H1 (cell line): ENCODE results near the gene R3HDML. TPM values are rescaled to one million over a fixed set of nuclear protein-coding genes. Genes with fewer than 3 reads are reported as not detected.

Experiments
- CTCF ChIA-PET: fragments of 300-600 bp; sonication (Branson Sonifier 250); formaldehyde crosslinking; loops from one replicate; lab custom pipeline; 2021; ENCODE audit not compliant: partially characterized antibody; lab: Charles Lee
- POLR2A ChIA-PET: fragments of 300-600 bp; sonication (Branson Sonifier 250); formaldehyde crosslinking; loops from one replicate; lab custom pipeline; 2021; ENCODE audit warnings: inconsistent platforms; ENCODE audit not compliant: partially characterized antibody; lab: Charles Lee
- DNase-seq, 2 experiments: peaks; one replicate each; pipeline versions ENCODE4 v3.0.0 to v3.0.0-alpha.2; 2010 to 2022; ENCODE audit warnings: low spot score in 2 of 2, low read depth in 1 of 2, mixed read lengths in 1 of 2
- FAIRE-seq: peaks from 2 replicates; lab custom pipeline; 2011; peaks lifted over from hg19 to GRCh38; lab: Jason Lieb, UNC
- H2AFZ ChIP-seq: 2 replicates; pipeline ENCODE4 v1.8.1; 2012; ENCODE audit warnings: low read length, inconsistent platforms
- H2AK5ac ChIP-seq: 2 replicates; pipeline ENCODE4 v1.6.1; 2013; ENCODE audit warnings: low read depth, low read length
- H2BK120ac ChIP-seq: replicated peaks from 2 replicates; pipeline ENCODE3; 2013; ENCODE audit warnings: low read depth, low read length, inconsistent platforms
- H2BK12ac ChIP-seq: 2 replicates; pipeline ENCODE4 v1.6.1; 2013; ENCODE audit warnings: low read depth, low read length
- H2BK15ac ChIP-seq: 2 replicates; pipeline ENCODE4 v1.6.1; 2013; ENCODE audit warnings: low read length
- H2BK20ac ChIP-seq: 2 replicates; pipeline ENCODE4 v1.6.1; 2013; ENCODE audit warnings: low read length
- H2BK5ac ChIP-seq: 2 replicates; pipeline ENCODE4 v1.6.1; 2013; ENCODE audit warnings: low read depth, low read length
- H3K14ac ChIP-seq: 2 replicates; pipeline ENCODE4 v1.6.1; 2013; ENCODE audit warnings: inconsistent platforms; ENCODE audit not compliant: insufficient read length
- H3K18ac ChIP-seq: 2 replicates; pipeline ENCODE4 v1.6.1; 2013; ENCODE audit warnings: low read length; ENCODE audit errors: extremely low read depth
- H3K23ac ChIP-seq: 2 replicates; pipeline ENCODE4 v1.6.1; 2013; ENCODE audit warnings: inconsistent platforms; ENCODE audit not compliant: insufficient read length
- H3K23me2 ChIP-seq: 2 replicates; pipeline ENCODE4 v1.6.1; 2013; ENCODE audit warnings: low read depth, low read length
- H3K27ac ChIP-seq: 2 replicates; pipeline ENCODE4 v1.6.1; 2011; ENCODE audit warnings: low read depth, low read length, inconsistent platforms
- H3K27me3 ChIP-seq, 4 experiments: replicated peaks in 1 of 4; 1 replicate in 1 of 4; 2 replicates in 3 of 4; pipeline versions ENCODE4 v1.6.1 to v1.8.1; 2011 to 2013; ENCODE audit warnings: low read length in 3 of 4, mild to moderate bottlenecking in 3 of 4, inconsistent platforms in 2 of 4, mixed read lengths in 2 of 4, moderate library complexity in 1 of 4; ENCODE audit not compliant: control insufficient read depth in 3 of 4, insufficient read depth in 3 of 4; ENCODE audit errors: extremely low read depth in 1 of 4
- H3K36me3 ChIP-seq, 4 experiments: 2 replicates each; pipeline versions ENCODE4 v1.6.1 to v1.8.1; 2011 to 2013; ENCODE audit warnings: mild to moderate bottlenecking in 4 of 4, low read length in 3 of 4, moderate library complexity in 2 of 4, control low read depth in 1 of 4, inconsistent platforms in 1 of 4; ENCODE audit not compliant: insufficient read depth in 4 of 4, control insufficient read depth in 2 of 4
- H3K4ac ChIP-seq: replicated peaks from 2 replicates; pipeline ENCODE3; 2013; ENCODE audit warnings: low read length, low read depth, mixed read lengths, inconsistent platforms; ENCODE audit not compliant: insufficient read length
- H3K4me1 ChIP-seq, 4 experiments: replicated peaks in 1 of 4; 1 replicate in 1 of 4; 2 replicates in 3 of 4; pipeline versions ENCODE4 v1.6.1 to v1.8.1; 2011 to 2013; ENCODE audit warnings: low read length in 3 of 4, inconsistent platforms in 2 of 4, mixed read lengths in 1 of 4; ENCODE audit not compliant: insufficient read depth in 4 of 4, control insufficient read depth in 3 of 4
- H3K4me2 ChIP-seq, 2 experiments: 2 replicates each; pipeline versions ENCODE4 v1.6.1 to v1.8.1; 2011 to 2013; ENCODE audit warnings: low read depth in 2 of 2, low read length in 2 of 2, control low read depth in 1 of 2, inconsistent platforms in 1 of 2, mild to moderate bottlenecking in 1 of 2; ENCODE audit not compliant: insufficient read depth in 1 of 2
- H3K4me3 ChIP-seq, 4 experiments: fragments of 200-600, 300-600 bp in 1 of 4; sonication (generic), shearing (Covaris generic), sonication (Bioruptor Twin) in 1 of 4; 2 replicates each; pipeline versions ENCODE4 v1.5.1 to v1.8.1; 2011 to 2016; ENCODE audit warnings: low read length in 4 of 4, low read depth in 3 of 4, control low read depth in 2 of 4, inconsistent platforms in 2 of 4, mild to moderate bottlenecking in 2 of 4, mixed read lengths in 1 of 4, moderate library complexity in 1 of 4; ENCODE audit not compliant: insufficient read depth in 2 of 4; ENCODE audit errors: extremely low read depth in 1 of 4
- H3K56ac ChIP-seq: replicated peaks from 2 replicates; pipeline ENCODE3; 2013; ENCODE audit warnings: low read depth, mild to moderate bottlenecking, mixed read lengths, low read length, inconsistent platforms; ENCODE audit not compliant: insufficient read length
- H3K79me1 ChIP-seq: 2 replicates; pipeline ENCODE4 v1.6.1; 2013; ENCODE audit warnings: low read depth, low read length, control low read depth
- H3K79me2 ChIP-seq, 2 experiments: 2 replicates each; pipeline versions ENCODE4 v1.6.1 to v1.8.1; 2012 to 2013; ENCODE audit warnings: low read length in 2 of 2, mild to moderate bottlenecking in 2 of 2, inconsistent platforms in 1 of 2; ENCODE audit not compliant: insufficient read depth in 2 of 2, control insufficient read depth in 1 of 2
- H3K9ac ChIP-seq, 4 experiments: replicated peaks in 1 of 4; 1 replicate in 1 of 4; 2 replicates in 3 of 4; pipeline versions ENCODE4 v1.6.1 to v1.8.1; 2011 to 2013; ENCODE audit warnings: low read depth in 3 of 4, low read length in 3 of 4, control low read depth in 2 of 4, mild to moderate bottlenecking in 2 of 4, moderate library complexity in 2 of 4, inconsistent platforms in 1 of 4; ENCODE audit errors: extremely low read depth in 1 of 4
- H3K9me3 ChIP-seq, 2 experiments: 2 replicates each; pipeline versions ENCODE4 v1.6.1 to v1.8.1; 2012 to 2013; ENCODE audit warnings: mild to moderate bottlenecking in 2 of 2, moderate library complexity in 2 of 2, control low read depth in 1 of 2, inconsistent platforms in 1 of 2, low read depth in 1 of 2, low read length in 1 of 2, mixed read lengths in 1 of 2; ENCODE audit not compliant: insufficient read depth in 2 of 2
- H4K20me1 ChIP-seq, 2 experiments: replicated peaks in 1 of 2; 2 replicates each; pipeline versions ENCODE3 to v1.8.1; 2011 to 2013; ENCODE audit warnings: inconsistent platforms in 2 of 2, low read length in 2 of 2, mild to moderate bottlenecking in 1 of 2; ENCODE audit not compliant: insufficient read depth in 2 of 2, control insufficient read depth in 1 of 2
- H4K5ac ChIP-seq: 2 replicates; pipeline ENCODE4 v1.6.1; 2013; ENCODE audit warnings: low read length, low read depth, mixed read lengths, inconsistent platforms; ENCODE audit not compliant: insufficient read length
- H4K8ac ChIP-seq: 2 replicates; pipeline ENCODE4 v1.8.0; 2013; ENCODE audit warnings: mild to moderate bottlenecking, moderate library complexity, low read length, inconsistent platforms; ENCODE audit not compliant: insufficient read depth; ENCODE audit errors: extremely low read depth
- H4K91ac ChIP-seq: replicated peaks from 2 replicates; pipeline ENCODE3; 2013; ENCODE audit warnings: low read length, mixed read lengths, inconsistent platforms; ENCODE audit not compliant: insufficient read length
- ASH2L ChIP-seq: fragments of 200-600, 300-600 bp; sonication (generic); IDR thresholded peaks from one replicate; pipeline ENCODE4 v1.7.1; 2017; ENCODE audit warnings: low read length
- CBX8 ChIP-seq: fragments of 300-800, 300-1000 bp; sonication (generic); IDR thresholded peaks from 2 replicates; pipeline ENCODE4 v1.7.1; 2016; ENCODE audit warnings: low read depth, low read length, borderline replicate concordance
- CHD1 ChIP-seq: IDR thresholded peaks from 2 replicates; pipeline ENCODE4 v1.6.1; 2012; ENCODE audit warnings: low read depth, low read length, improper control_type of control experiment
- E2F6 ChIP-seq: IDR thresholded peaks from 2 replicates; pipeline ENCODE4 v1.6.1; 2012; ENCODE audit warnings: inconsistent platforms
- EZH2 ChIP-seq: fragments of 200-600 bp; sonication (generic); IDR thresholded peaks from 2 replicates; pipeline ENCODE4 v1.7.1; 2012; ENCODE audit warnings: low read depth, mild to moderate bottlenecking, moderate library complexity, low read length, inconsistent platforms; ENCODE audit not compliant: severe bottlenecking
- FOSL1 ChIP-seq: IDR thresholded peaks from 2 replicates; pipeline ENCODE4 v1.6.1; 2011; ENCODE audit warnings: mild to moderate bottlenecking, low read depth, low read length, moderate library complexity; ENCODE audit not compliant: insufficient read depth
- KDM4A ChIP-seq: IDR thresholded peaks from one replicate; pipeline ENCODE4 v1.7.1; 2012; ENCODE audit warnings: low read depth, mild to moderate bottlenecking, moderate library complexity, low read length, inconsistent platforms; ENCODE audit not compliant: severe bottlenecking
- MAX ChIP-seq: IDR thresholded peaks from 2 replicates; pipeline ENCODE4 v1.6.1; 2012; ENCODE audit warnings: inconsistent platforms
- POLR2A ChIP-seq, 2 experiments: IDR thresholded peaks; 1 replicate in 1 of 2; 2 replicates in 1 of 2; pipeline ENCODE4 v1.6.1; 2011; ENCODE audit warnings: low read depth in 2 of 2, low read length in 2 of 2, mild to moderate bottlenecking in 2 of 2; ENCODE audit errors: control extremely low read depth in 1 of 2
- SIN3A ChIP-seq, 2 experiments: IDR thresholded peaks in 1 of 2; conservative IDR thresholded peaks in 1 of 2; 2 replicates each; pipeline ENCODE4 v1.6.1; 2011 to 2012; ENCODE audit warnings: low read length in 2 of 2, improper control_type of control experiment in 1 of 2, low read depth in 1 of 2, mild to moderate bottlenecking in 1 of 2
- SP1 ChIP-seq: IDR thresholded peaks from 2 replicates; pipeline ENCODE4 v1.6.1; 2011; ENCODE audit warnings: low read depth, low read length
- SRF ChIP-seq: IDR thresholded peaks from 2 replicates; pipeline ENCODE4 v1.6.1; 2011; ENCODE audit warnings: mild to moderate bottlenecking, low read depth, low read length, moderate library complexity
- TEAD4 ChIP-seq: IDR thresholded peaks from 2 replicates; pipeline ENCODE4 v1.6.1; 2012; ENCODE audit warnings: low read depth, low read length, inconsistent platforms, mixed read lengths
- WGBS, 2 experiments: shearing (Covaris generic) in 1 of 2; methylation state at CpG; one replicate each; pipeline versions ENCODE4 v1.1.6 to v1.1.7; 2013 to 2015; ENCODE audit warnings: low lambda C conversion rate in 2 of 2, mixed read lengths in 2 of 2, inconsistent platforms in 1 of 2, low coverage in 1 of 2, missing lambda C conversion rate in 1 of 2; ENCODE audit not compliant: insufficient replicate concordance in 2 of 2, insufficient coverage in 1 of 2, insufficient read length in 1 of 2; ENCODE audit errors: extremely low coverage in 1 of 2, missing lambda C conversion rate in 1 of 2; 5-methylcytosine and 5-hydroxymethylcytosine counted together
- polyA plus RNA-seq, 7 experiments: library from polyadenylated mRNA; depleted of rRNA in 3 of 7; stranded (reverse) in 5 of 7; unstranded in 2 of 7; fragments of >200 nt in 5 of 7; fragments of 200-250 nt in 2 of 7; gene quantifications; 1 replicate in 5 of 7; 2 replicates in 1 of 7; 4 replicates in 1 of 7; pipeline versions ENCODE4 v1.2.1 to v1.2.3, GENCODE V29; 2011 to 2013; ENCODE audit warnings: missing spikeins in 2 of 7, mixed read lengths in 2 of 7
- total RNA-seq: library from RNA; stranded (reverse); fragmentation: NEBNext Ultra II Directional; extraction: Animal tissue kit (Norgen Biotek cat#: 25700); gene quantifications from 2 replicates; pipeline ENCODE4 v1.2.1, GENCODE V29; 2021

The R3HDML gene
- total and polyA plus RNA-seq, 2 of the 8 experiments (the other 6 are each of a cell fraction or from before 2014, with no cell fraction given): not detected

GRCh38 chr20:44350567-44350966 lies 13.7 kb downstream of the R3HDML start:
- Histone ChIP-seq H3K4me3 (no peak overlapping the region), H3K36me3 (no peaks in the 10 kb centered on the region), H3K14ac (no peak overlapping the region), H2BK120ac (no peak overlapping the region), H3K9me3 (no peaks in the 10 kb centered on the region), H3K9ac (no peak overlapping the region), H4K20me1 (no peaks in the 10 kb centered on the region), H4K8ac (no peak overlapping the region), H2BK15ac (no peak overlapping the region), H3K23ac (no peak overlapping the region), H3K4ac (no peak overlapping the region), H3K79me1 (no peaks in the 10 kb centered on the region), H3K27ac (no peak overlapping the region), H4K5ac (no peak overlapping the region), H3K18ac (no peak overlapping the region), H3K27me3 (peaks cover 0 to 3% (median 0%) of the 10 kb centered on the region in 4 experiments; a peak in 2 of 7 replicates), H3K4me1 (peaks cover 0 to 6% (median 0%) of the 10 kb centered on the region in 4 experiments; a peak in 1 of 7 replicates), H4K91ac (no peak overlapping the region), H2AFZ (no peak overlapping the region), H3K79me2 (no peaks in the 10 kb centered on the region), H2BK5ac (no peak overlapping the region), H2AK5ac (no peak overlapping the region), H3K56ac (no peak overlapping the region), H2BK20ac (no peak overlapping the region), H2BK12ac (no peak overlapping the region), H3K4me2 (no peak overlapping the region), H3K23me2 (no peaks in the 10 kb centered on the region)
- 77% methylated on average over 6 of the region's 6 CpGs; no CpG with 5 or more reads in 1 of the 2 experiments for WGBS, 2 experiments
- DNase-seq: no peak
- CTCF ChIA-PET: interaction anchor here (1.0 kb wide), 1 partner anchor 39 kb away, joined by 3 read pairs; the partner anchor contains the start of gene FITM2
- FAIRE-seq: no peak
- POLR2A ChIA-PET: interaction anchor here (0.6 kb wide), 1 partner anchor 64 kb away, joined by 3 read pairs; no protein-coding TSS in a partner anchor
- TF ChIP-seq SP1 (no peak), E2F6 (no peak), FOSL1 (no peak), EZH2 (no peak), SIN3A (conservative IDR thresholded peaks at IDR 0.05 in 1 of 2, IDR thresholded peaks at IDR 0.05 in 1 of 2; ENCODE audit: low read depth in 1 of 2, low read length in 2 of 2) (no peak), CHD1 (no peak), ASH2L (no peak), MAX (no peak), KDM4A (no peak), SRF (no peak), POLR2A (IDR thresholded peaks at IDR 0.05; ENCODE audit: control extremely low read depth in 1 of 2, low read depth in 2 of 2, low read length in 2 of 2) (no peak), TEAD4 (no peak), CBX8 (no peak)
